Neural progenitor cell (in vitro differentiated cells): Measurements from ENCODE around the gene GUCD1.

Experiments used
- EZH2 ChIP-seq: fragments of 200-600 bp; sonication (generic); IDR thresholded peaks from 2 replicates; pipeline ENCODE4 v1.6.1; 2017; ENCODE audit warnings: antibody characterized with exemption, mild to moderate bottlenecking, moderate library complexity
- EZH2phosphoT487 ChIP-seq: fragments of 200-600 bp; sonication (generic); IDR thresholded peaks from 2 replicates; pipeline ENCODE4 v1.6.1; 2017; ENCODE audit warnings: antibody characterized with exemption
- TF ChIP-seq, protein P1 (sequence below): fragments of 200-600 bp; sonication (generic); IDR thresholded peaks from 2 replicates; pipeline ENCODE4 v1.5.1; 2017; ENCODE audit warnings: antibody characterized with exemption, mild to moderate bottlenecking

DNA sequence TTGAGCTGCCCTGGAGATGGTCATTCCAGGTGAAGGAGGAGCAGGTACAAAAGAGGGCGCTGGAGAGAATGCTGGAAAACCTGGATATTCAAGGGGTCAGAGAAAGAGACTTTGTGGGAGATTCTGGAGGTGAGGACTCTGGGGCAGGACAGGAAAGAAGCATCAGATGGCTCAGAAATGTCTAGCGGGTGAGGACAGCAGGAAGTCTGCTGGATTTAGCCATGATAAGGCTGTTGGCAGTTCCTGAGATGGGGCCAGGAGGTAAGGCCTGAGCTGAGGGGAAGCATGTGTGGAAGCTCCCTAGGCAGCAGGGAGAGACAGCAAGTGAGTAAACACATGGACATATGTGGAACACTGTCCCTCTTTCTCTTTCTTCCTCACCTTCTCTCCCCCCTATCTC, 58.3 kb downstream of the GUCD1 start:
- TF ChIP-seq, protein P1, sequence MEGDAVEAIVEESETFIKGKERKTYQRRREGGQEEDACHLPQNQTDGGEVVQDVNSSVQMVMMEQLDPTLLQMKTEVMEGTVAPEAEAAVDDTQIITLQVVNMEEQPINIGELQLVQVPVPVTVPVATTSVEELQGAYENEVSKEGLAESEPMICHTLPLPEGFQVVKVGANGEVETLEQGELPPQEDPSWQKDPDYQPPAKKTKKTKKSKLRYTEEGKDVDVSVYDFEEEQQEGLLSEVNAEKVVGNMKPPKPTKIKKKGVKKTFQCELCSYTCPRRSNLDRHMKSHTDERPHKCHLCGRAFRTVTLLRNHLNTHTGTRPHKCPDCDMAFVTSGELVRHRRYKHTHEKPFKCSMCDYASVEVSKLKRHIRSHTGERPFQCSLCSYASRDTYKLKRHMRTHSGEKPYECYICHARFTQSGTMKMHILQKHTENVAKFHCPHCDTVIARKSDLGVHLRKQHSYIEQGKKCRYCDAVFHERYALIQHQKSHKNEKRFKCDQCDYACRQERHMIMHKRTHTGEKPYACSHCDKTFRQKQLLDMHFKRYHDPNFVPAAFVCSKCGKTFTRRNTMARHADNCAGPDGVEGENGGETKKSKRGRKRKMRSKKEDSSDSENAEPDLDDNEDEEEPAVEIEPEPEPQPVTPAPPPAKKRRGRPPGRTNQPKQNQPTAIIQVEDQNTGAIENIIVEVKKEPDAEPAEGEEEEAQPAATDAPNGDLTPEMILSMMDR: no peak
- TF ChIP-seq EZH2 (no peak), EZH2phosphoT487 (no peak)
